ENCODE data around the gene KLRC1. TPM values are rescaled to one million over a fixed set of nuclear protein-coding genes. Genes with fewer than 3 reads are reported as not detected.

The KLRC1 gene
- polyA plus RNA-seq, 1 donor from 2014 or later: not detected

GRCh38 chr12:10406725-10407124 is 46.5 kb downstream of the KLRC1 start:
- H3K36me3 ChIP-seq (ENCODE audit: insufficient read depth, low read length): no peaks in the 10 kb centered on the region

GRCh38 chr12:10405294-10405693 is 47.9 kb downstream of the KLRC1 start:
- Histone ChIP-seq H3K36me3 (ENCODE audit: insufficient read depth, low read length) (no peaks in the 10 kb centered on the region), H3K9me2 (ENCODE audit: insufficient read depth, low read length) (no peaks in the 10 kb centered on the region), H3K4me3 (ENCODE audit: low read length) (no peak overlapping the region), H3K4me2 (ENCODE audit: low read length) (no peak overlapping the region), H3K79me2 (replicated peaks; ENCODE audit: insufficient read depth, low read length) (no peaks in the 10 kb centered on the region), H4K20me1 (ENCODE audit: insufficient read depth) (no peaks in the 10 kb centered on the region), H3K9me3 (ENCODE audit: low read length) (peaks cover under 1% of the 10 kb centered on the region), H3K27ac (ENCODE audit: low read length) (no peak overlapping the region), H3K27me3 (ENCODE audit: insufficient read depth, low read depth, low read length) (no peaks in the 10 kb centered on the region), H2AFZ (ENCODE audit: low read depth, low read length) (no peak overlapping the region), H3K9ac (ENCODE audit: low read length) (no peak overlapping the region), H3F3A (ENCODE audit: insufficient read depth, low read length, poor library complexity, severe bottlenecking) (no peaks in the 10 kb centered on the region)
- no peak for TF ChIP-seq CTCF (IDR thresholded peaks at IDR 0.05; ENCODE audit: poor library complexity, severe bottlenecking)
- TF ChIP-seq EZH2 (IDR thresholded peaks at IDR 0.05; ENCODE audit: borderline replicate concordance, insufficient read depth, low read length, poor library complexity, severe bottlenecking): no peak
- no peak for TF ChIP-seq REST (IDR thresholded peaks at IDR 0.05; ENCODE audit: borderline replicate concordance)
- TF ChIP-seq POLR2AphosphoS5 (IDR thresholded peaks at IDR 0.05): no peak
- no peak for TF ChIP-seq TAF1 (IDR thresholded peaks at IDR 0.05; ENCODE audit: low read depth)
- TF ChIP-seq SMC3 (conservative IDR thresholded peaks at IDR 0.05; ENCODE audit: poor library complexity): no peak
- TF ChIP-seq EP300 (conservative IDR thresholded peaks at IDR 0.05; ENCODE audit: poor library complexity, severe bottlenecking): no peak

More at GRCh38 chr12:10406725-10407124, 46.5 kb downstream of the KLRC1 start:
- no peak overlapping the region for H2AFZ ChIP-seq (ENCODE audit: low read depth, low read length)
- H3K9me2 ChIP-seq (ENCODE audit: insufficient read depth, low read length): no peaks in the 10 kb centered on the region
- H3F3A ChIP-seq (ENCODE audit: insufficient read depth, low read length, poor library complexity, severe bottlenecking): no peaks in the 10 kb centered on the region
- no peak overlapping the region for H3K4me3 ChIP-seq (ENCODE audit: low read length)
- no peaks in the 10 kb centered on the region for H4K20me1 ChIP-seq (ENCODE audit: insufficient read depth)
- H3K79me2 ChIP-seq (replicated peaks; ENCODE audit: insufficient read depth, low read length): no peaks in the 10 kb centered on the region
- TF ChIP-seq EZH2 (IDR thresholded peaks at IDR 0.05; ENCODE audit: borderline replicate concordance, insufficient read depth, low read length, poor library complexity, severe bottlenecking) (no peak), EP300 (conservative IDR thresholded peaks at IDR 0.05; ENCODE audit: poor library complexity, severe bottlenecking) (no peak), POLR2AphosphoS5 (IDR thresholded peaks at IDR 0.05) (no peak), REST (IDR thresholded peaks at IDR 0.05; ENCODE audit: borderline replicate concordance) (no peak), RAD21 (conservative IDR thresholded peaks at IDR 0.05) (no peak), SMC3 (conservative IDR thresholded peaks at IDR 0.05; ENCODE audit: poor library complexity) (no peak), CTCF (IDR thresholded peaks at IDR 0.05; ENCODE audit: poor library complexity, severe bottlenecking) (no peak), MXI1 (conservative IDR thresholded peaks at IDR 0.05; ENCODE audit: poor library complexity, severe bottlenecking) (no peak)
- no peak overlapping the region for H3K4me2 ChIP-seq (ENCODE audit: low read length)
- no peak overlapping the region for H3K27ac ChIP-seq (ENCODE audit: low read length)
- H3K9ac ChIP-seq (ENCODE audit: low read length): no peak overlapping the region
- no peaks in the 10 kb centered on the region for H3K9me3 ChIP-seq (ENCODE audit: low read length)
- H3K27me3 ChIP-seq (ENCODE audit: insufficient read depth, low read depth, low read length): no peaks in the 10 kb centered on the region

Measured in neural cell (in vitro differentiated cells).